Left forelimb (tissue), 1 donor: ENCODE measurements around the gene MYO15A.

Source experiments
- DNase-seq: peaks from one replicate; pipeline ENCODE4 v3.0.0-alpha.2; 2018; ENCODE audit warnings: low spot score

The MYO15A gene, protein sequence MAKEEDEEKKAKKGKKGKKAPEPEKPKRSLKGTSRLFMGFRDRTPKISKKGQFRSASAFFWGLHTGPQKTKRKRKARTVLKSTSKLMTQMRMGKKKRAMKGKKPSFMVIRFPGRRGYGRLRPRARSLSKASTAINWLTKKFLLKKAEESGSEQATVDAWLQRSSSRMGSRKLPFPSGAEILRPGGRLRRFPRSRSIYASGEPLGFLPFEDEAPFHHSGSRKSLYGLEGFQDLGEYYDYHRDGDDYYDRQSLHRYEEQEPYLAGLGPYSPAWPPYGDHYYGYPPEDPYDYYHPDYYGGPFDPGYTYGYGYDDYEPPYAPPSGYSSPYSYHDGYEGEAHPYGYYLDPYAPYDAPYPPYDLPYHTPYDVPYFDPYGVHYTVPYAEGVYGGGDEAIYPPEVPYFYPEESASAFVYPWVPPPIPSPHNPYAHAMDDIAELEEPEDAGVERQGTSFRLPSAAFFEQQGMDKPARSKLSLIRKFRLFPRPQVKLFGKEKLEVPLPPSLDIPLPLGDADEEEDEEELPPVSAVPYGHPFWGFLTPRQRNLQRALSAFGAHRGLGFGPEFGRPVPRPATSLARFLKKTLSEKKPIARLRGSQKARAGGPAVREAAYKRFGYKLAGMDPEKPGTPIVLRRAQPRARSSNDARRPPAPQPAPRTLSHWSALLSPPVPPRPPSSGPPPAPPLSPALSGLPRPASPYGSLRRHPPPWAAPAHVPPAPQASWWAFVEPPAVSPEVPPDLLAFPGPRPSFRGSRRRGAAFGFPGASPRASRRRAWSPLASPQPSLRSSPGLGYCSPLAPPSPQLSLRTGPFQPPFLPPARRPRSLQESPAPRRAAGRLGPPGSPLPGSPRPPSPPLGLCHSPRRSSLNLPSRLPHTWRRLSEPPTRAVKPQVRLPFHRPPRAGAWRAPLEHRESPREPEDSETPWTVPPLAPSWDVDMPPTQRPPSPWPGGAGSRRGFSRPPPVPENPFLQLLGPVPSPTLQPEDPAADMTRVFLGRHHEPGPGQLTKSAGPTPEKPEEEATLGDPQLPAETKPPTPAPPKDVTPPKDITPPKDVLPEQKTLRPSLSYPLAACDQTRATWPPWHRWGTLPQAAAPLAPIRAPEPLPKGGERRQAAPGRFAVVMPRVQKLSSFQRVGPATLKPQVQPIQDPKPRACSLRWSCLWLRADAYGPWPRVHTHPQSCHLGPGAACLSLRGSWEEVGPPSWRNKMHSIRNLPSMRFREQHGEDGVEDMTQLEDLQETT (N-terminal part only)

DNA sequence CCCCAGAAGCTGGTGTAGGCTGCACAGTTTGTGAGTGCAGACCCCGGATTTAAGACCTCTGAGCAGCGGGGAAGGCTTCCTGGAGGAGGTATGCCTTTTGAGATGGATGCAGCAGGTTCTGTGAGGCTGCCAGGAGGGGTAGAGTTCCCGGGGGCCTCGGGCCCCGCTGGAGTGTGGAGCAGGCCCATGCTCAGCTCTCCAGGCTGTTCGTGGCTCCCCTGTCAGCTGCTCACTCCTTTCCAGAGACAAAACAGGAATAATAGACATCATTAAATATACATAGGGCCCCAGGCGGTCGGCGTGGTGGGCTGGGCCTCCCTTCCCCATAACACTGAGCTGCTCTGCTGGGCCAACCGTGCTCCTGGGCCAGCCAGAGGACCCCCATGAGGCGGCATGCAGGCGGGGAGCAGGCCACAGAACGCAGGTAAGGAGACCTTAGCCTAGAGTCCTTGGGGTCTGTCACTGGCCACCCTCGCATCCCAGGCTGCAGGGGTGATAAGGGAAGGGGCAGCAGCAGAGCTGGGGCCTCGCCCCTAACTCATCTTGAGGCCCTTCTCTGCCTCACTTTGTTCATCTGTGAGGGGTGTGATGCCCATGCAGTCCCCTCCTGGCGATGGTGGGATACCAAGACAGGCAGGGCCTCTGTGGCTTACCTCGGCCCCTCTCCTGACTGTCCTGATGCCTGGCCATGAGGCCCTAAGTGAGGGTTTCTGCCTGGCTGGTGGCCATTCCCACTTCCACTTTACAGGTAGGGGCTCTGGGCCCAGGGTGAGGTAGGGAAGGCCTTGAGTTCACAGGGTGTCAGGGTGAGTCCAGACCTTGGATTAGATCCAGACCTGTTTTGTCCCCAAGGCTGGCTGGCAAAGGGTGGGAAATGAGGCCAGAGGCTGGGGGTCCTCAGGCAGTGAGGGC is at the start of gene MYO15A:
Gene MYO15A (plus strand): TSS at position 356 of the 912 bp plus-strand sequence. CDS start 10,045 bp downstream, outside the sequence.
- DNase-seq = no peak

DNA sequence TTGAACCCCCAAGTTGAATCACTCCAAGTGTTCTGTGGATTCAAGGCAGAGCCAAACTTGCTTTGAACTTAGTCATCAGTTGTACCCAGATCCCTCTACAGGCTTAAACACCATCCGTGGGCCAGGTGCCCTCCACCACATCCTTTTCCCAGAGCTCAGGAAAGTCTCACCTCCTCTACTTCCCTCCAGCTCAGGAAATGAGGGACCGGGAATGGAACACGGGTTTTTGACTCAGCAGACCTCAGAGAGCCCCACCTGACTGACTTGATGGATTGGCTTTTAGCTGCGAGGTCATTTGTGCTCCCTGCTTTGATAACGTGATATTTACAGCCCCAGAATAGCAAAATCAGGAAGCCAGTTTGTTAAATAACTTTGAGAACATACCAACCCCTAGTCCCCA is 49.3 kb upstream of the MYO15A start:
- DNase-seq = no peak

DNA sequence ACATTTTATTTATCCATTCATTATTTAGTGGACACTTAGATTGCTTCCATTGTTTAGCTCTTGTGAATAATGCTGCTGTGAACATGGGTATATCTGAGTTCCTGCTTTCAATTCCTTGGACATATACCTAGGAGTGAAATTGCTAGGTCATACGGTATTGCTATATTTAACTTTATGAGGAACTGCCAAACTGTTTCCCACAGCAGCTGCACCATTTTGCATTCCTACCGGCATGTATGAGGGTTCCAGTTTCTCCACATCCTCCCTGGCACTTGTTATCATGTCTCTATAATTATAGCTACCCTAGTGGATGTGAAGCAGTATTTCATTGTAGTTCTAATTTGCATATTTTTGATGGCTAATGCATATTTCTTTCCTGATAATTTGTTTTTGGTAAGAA is 44.5 kb upstream of the MYO15A start:
- no peak for DNase-seq

DNA sequence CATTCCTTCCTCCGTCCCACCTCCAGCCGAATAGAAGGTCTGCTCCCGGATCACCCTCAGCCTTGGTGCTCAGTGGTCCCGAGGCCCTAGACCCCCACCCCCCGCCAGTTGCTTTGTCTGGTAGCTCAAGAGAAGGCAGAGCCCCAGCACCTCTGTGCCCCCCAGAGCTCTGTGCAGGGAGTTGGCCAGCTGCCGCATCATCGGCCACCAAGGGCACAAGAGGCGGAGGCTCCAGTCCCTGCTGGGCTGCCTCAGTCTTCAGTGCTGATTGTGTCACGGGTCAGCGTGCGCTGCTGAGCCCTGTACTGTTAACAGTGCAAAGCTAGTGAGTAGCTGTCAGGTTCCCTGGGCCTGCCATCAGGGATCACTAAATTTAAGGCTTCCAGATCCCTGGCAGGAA is 43.0 kb upstream of the MYO15A start:
- no peak for DNase-seq

DNA sequence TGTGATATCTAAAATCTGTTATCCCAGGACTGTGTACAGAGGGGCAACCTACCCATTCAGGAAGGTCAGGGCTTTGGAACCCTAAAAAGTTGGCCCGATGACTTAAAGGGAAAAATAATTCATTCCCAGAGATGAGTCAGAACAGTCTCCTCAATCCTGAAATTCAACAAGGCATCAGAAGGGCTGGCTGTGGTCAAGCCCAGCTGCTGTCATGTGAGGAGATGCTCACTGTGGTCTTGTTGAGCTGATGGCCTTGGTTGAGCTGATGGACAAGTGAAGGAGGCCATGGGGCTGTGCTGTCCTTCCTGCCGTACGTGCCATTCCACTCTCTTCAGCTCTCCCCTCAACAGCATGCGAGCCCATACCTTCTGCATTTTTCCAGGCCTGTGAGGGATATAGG is 41.7 kb upstream of the MYO15A start:
- no peak for DNase-seq

DNA sequence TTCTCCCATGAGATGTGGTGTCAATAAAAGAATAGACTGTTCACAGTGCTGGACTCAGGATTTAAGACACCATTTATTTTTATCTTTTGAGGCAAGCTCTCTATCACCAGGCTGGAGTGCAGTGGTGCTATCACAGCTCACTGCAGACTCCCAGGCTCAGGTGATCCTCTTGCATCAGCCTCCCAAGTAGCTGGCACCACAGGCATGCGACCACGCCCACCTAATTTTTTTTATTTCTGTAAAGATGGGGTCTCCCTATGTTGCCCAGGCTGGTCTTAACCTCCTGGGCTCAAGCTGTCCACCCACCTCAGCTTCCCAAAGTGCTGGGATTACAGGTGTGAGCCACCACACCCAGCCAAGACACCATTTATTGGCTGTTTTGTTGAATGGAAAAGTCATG is 39.5 kb upstream of the MYO15A start:
- no peak for DNase-seq

DNA sequence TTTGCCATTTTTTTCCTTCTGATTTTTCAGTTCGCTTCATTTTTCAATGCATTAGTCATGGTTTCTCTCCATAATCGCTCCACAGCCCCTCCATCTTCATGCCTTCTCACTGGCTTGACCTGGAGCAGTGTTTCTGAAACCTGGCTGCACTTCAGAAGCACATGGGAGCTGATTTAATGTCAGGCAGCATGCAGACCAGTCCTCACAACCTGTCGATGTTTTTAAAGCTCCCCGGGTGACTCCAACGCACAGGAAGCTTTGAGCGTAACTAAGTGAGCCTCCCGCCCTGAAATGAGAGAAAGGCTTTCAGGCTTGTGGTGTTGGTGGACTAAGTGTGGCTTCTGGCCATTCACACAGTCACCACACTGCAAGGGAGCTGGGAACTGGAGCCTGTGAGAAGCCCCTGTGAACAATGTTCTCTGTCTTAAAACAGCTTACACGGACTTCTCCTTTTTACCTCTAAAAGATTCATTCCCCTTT is 37.7 kb upstream of the MYO15A start:
- no peak for DNase-seq

DNA sequence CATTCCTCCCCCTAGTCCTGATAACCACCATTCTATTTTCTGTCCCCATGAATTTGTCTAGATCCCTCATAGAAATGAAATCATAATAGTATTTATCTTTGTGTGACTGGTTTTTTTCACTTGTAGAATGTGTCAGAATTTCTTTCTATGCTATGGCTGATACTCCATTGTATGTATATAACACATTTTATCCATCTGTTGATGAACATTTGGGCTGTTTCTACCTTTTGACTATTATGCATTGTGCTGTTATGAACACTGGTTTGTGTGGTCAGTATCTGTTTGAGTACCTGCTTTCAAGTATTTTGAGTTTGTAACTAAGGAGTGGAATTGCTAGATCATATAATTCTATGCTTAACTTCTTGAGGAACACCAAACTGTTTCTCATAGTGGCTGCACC is 36.8 kb upstream of the MYO15A start:
- no peak for DNase-seq

DNA sequence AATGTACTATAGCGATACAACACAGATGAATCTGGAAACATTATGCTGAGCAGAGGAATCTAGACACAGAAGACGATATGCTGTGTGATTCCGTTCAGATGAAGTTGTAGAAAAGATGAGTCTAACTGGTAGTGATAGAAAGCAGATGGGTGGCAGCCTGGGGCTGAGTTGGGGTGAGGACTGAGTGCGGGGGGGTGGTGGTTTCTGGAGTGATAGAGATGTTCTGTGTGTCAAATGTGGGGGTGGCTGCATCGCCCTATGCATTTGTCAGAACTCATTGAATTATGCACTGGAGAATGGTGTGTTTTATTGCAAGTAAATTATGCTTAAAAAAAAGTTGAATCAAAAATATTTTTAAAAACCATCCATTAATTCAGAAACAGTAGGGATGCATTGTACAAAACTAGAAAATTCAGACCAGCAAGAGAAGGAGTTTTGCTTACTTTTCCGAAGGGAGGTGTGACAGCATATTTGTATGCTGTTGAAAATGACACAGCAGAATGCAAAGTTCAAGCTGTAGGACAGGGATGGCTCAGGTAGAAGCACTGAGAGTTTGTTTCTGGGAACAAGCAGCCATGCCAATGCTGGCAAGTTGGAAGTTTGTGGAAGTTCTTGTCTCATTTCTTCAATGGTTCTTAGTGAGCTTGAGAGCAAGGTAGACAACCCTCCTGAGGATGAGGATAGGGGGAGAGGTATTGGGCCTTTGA is 33.8 kb upstream of the MYO15A start:
- DNase-seq = no peak

DNA sequence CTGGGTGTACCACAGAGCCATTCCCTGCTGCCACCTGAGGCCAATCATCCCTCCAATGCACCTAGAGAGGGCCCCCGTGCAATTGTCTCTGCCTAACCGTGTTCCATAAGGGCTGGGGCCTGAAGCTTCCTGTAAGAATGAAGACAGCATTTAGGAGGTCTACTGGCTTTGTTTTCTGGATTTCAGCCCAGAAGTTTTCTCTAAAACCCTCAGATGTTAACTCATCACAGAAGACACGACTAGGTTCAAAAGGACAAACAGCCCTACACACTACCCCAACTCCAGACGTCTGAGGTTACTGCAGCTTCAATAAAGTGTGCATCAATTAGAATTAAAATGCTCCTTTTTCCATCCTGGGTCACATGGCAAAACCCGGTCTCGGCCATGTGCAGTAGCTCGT is 31.6 kb upstream of the MYO15A start:
- no peak for DNase-seq

DNA sequence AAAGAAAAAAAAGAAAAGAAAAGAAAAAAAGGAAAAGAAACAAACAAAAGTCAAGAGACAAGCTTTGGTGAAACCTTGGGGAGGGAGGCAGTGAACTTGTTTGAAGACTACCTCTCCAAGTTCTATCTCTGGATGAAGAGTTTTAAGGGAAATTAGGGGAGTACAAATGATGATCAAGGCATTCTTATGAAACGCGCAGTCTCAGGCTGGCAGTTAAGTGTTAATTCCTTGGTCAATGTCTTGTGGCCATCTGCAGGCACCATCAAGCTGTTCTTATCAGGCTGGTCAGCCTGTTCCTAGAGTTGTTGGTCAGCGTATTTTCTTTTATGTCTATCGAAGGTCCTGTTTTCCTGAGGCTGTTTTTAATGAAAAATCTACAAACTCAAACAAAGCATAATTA is 29.0 kb upstream of the MYO15A start:
- no peak for DNase-seq

DNA sequence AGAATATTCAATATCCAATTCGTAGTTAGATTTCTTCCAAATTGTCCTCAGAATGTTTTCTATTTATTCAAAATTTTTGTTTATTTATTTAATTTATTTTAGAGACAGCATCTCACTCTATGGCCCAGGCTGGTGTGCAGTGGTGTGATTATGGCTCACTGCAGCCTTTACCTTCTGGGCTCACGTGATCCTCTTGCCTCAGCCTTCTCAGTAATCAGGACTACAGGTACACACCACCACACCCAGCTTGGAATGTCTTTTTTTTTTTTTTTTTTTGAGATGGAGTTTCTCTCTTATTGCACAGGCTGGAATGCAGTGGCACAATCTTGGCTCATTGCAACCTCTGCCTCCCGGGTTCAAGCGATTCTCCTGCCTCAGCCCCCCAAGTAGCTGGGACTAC is 24.3 kb upstream of the MYO15A start:
- DNase-seq = no peak

DNA sequence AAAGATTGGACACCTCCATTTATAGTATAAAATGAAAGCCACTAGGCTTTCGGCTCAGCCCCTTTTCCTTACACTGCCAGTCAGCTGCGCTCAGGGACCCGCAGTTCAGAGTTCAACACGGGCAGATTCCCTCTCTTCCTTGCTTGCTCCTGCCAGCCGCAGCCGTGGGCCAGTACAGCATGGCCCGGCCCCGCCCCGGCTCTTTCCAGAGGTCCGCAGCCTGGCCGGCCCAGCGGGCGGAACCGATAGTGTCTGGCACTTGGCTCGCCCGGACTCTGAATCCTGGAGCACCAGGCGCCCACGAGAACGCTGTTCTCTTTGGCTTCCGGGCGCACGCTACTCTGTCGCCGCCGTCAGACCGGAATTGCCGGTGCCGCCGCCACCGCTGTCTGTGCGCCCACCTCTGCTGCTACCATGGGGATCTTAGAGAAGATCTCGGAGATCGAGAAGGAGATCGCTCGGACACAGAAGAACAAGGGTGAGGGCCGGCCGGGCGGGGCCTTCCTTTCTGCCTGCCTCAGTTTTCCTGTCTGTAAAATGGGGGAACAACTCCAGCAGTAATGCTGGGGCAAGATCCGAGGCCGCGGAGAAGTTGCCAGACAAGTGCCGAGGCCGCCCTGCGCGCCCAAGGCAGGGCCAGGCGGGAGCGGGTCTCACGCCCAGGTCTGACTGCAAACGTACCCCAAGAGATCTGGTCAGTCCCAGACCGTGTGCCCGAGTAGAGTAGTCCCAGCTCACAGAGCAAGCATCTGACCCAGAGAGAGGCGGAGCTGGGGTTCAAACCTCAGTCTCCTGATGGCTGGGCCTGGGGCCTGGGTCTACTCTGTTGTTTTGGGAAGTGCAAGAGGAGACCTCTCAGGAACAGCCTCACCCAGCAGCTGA is 20.7 kb upstream of the MYO15A start, which contains the start of gene DRG2:
Gene DRG2 (plus strand): TSS at position 339 of the 882 bp plus-strand sequence. CDS start 76 bp downstream, at position 415.
- peak; percentile 97 for DNase-seq

DNA sequence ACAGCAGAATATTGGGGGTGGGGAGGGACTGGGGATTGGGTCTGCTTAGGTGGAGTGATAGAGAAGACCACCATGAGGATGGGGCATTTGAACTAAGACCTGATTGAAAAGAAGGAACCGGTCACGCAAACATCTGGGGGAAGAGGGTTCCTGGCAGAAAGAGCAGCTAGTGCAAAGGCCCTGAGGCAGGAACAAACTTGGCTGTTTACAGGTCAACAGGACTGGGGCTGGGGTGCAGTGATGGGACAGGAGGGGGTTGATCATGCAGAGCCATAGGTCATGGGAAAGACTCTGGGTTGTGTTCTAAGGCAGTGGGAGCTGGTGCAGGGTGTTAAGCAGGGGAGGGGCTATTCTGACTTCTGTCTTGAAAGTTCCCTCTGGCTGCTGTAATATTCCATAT is 18.9 kb upstream of the MYO15A start:
- DNase-seq = no peak

DNA sequence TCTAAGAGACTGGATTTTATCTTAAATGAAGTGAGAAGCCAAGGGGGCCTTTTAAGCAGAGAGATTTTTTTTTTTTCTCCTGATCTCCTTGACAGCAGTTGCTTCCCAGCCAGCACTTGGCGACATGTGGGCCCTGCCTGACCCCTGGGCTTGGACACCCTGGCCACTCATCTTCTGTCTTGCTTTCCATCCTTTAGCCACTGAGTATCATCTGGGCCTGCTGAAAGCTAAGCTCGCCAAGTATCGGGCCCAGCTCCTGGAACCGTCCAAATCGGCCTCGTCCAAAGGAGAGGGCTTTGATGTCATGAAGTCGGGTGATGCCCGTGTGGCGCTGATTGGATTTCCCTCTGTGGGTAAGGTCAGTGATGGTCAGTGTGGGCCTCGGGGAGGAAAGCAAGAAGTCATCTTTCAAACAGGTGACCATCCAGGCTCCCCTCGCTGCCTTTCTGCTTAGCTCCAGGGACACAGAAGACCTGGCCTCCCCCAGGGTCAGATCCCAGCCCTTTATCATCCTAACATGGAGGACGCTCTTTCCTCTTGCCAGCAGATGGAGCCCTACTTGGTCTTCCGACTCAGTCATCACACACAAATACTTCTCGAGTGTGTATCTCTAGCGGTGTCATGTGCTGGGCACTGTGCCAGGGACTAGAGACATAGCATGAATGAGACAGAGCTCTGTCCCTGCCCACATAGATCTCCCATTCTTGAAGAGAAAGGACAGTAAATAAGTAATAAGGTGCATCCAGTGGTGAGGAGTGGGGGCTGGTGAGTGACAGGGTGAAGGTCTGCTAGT is 14.7 kb upstream of the MYO15A start:
- no peak for DNase-seq

DNA sequence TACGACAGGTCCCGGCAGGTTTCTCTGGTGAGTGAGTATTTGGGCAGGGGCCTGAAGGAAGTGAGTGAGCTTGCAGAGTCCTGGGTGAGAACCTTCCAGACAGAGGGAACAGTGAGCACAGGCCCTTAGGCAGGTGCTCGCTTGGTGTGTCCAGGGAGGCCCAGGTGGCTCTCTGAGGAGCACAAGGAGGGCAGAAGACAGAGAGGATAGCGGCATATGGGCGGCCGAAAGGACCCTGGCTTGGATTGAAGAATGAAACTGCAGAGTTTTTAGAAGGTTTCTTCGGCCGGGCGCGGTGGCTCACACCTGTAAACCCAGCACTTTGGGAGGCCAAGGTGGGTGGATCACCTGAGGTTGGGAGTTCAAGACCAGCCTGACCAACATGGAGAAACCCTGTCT is 14.1 kb upstream of the MYO15A start:
- no peak for DNase-seq

DNA sequence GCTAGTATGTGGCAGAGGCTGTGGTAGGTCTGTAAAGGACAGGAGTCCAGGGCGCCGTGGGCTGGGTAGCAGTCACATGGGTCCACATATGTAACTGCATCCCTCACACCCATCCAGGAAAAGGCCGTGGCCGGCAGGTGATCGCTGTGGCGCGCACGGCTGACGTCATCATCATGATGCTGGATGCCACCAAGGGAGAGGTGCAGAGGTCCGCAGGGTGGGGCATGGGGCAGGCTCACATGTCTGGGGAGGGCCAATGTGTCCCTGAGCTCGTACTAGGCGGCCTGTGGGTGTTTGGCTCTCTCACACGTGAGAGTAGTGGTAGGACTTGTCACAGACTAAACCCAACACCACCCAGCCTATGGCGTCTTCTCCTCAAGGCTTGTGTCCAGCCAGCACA is 9.0 kb upstream of the MYO15A start:
- DNase-seq = no peak

DNA sequence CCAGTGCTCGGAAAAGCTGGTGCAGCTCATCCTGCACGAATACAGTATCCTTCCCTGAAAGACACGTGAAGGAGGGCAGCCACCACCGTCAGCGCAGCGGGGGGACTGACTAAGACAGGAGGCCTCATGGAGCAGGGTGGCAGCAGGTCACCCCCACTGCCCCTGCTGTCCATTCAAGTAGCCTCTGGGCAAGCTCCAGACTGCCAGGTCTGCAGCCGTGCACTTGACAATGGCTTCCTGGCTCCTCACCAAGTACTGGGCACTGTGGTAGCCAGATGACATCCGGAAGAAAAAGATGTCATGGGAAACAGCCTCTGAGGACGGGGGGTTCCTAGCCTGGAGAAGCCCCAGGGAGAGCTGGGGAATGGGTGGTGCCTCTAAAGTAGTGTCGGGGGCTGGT is 7.9 kb upstream of the MYO15A start:
- no peak for DNase-seq

DNA sequence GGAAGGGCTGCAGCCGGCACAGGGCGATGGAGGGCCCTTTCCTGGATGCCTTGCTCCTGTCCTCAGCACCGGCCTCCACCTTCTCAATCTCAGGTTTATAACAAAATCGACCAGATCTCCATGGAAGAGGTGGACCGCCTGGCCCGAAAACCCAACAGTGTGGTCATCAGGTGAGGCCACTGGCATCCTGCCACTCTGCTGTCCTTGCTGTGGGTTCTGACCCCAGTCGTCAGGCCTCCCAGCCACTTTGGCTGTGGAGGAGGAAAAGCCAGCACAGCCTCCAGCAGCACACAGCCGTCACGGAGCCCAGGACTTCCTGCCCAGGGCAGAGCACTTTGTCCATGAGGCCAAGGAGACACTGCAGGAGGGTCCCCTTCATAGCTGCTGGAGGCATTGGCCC is 6.7 kb upstream of the MYO15A start:
- DNase-seq = no peak
